Testis (tissue), 3 donors: ENCODE data around the gene LRRC45. TPM values are rescaled to one million over a fixed set of nuclear protein-coding genes. Genes with fewer than 3 reads are reported as not detected.

ENCODE experiments used
- DNase-seq: peaks from one replicate; pipeline ENCODE4 v3.0.0-alpha.2; 2019
- H3K27ac ChIP-seq, 2 donors: fragments of 200-600 bp; sonication (generic); one replicate each; pipeline ENCODE4 v1.5.1; 2019
- H3K27me3 ChIP-seq: fragments of 200-600 bp; sonication (generic); one replicate; pipeline ENCODE4 v1.5.1; 2019
- H3K36me3 ChIP-seq: fragments of 200-600 bp; sonication (generic); one replicate; pipeline ENCODE4 v1.5.1; 2017; ENCODE audit warnings: low read depth; ENCODE audit errors: missing control alignments
- H3K4me1 ChIP-seq: fragments of 200-600 bp; sonication (generic); one replicate; pipeline ENCODE4 v1.5.1; 2019
- H3K4me3 ChIP-seq, 2 donors: fragments of 200-600 bp; sonication (generic); one replicate each; pipeline ENCODE4 v1.5.1; 2017 to 2019
- H3K9me3 ChIP-seq: fragments of 200-600 bp; sonication (generic); one replicate; pipeline ENCODE4 v1.5.1; 2017
- POLR2A ChIP-seq: fragments of 450-650 bp; IDR thresholded peaks from one replicate; pipeline ENCODE4 v1.6.1; 2017; ENCODE audit warnings: antibody characterized with exemption, mild to moderate bottlenecking, moderate library complexity
- WGBS, 2 donors: methylation state at CpG; one replicate each; pipeline ENCODE4 v1.1.5; 2018; 5-methylcytosine and 5-hydroxymethylcytosine counted together
- intact Hi-C: fragments of 100-400 bp; cut with DNase I; formaldehyde crosslinking; loops from one replicate; pipeline ENCODE4 v1.15.1; 2023; ENCODE audit warnings: low total_unique reads
- polyA plus RNA-seq: library from polyadenylated mRNA; stranded (reverse); fragments of 350-450 nt; fragmentation: Illumina TruSeq; extraction: RNeasy Lipid Tissue Mini Kit (QIAGEN cat#74804); gene quantifications from one replicate; pipeline ENCODE4 v1.2.3, GENCODE V29; 2014; ENCODE audit warnings: low read depth, low replicate concordance; ENCODE audit not compliant: insufficient read depth
- total RNA-seq, 2 donors: library from RNA; depleted of rRNA; stranded (reverse); fragments of >200 nt; gene quantifications; one replicate each; pipeline ENCODE4 v1.2.3, GENCODE V29; 2016
- TF ChIP-seq, protein P1 (sequence below), 3 experiments: fragments of 450-650 bp in 2 of 3; fragments of 200-600 bp in 1 of 3; sonication (generic) in 1 of 3; IDR thresholded peaks; one replicate each; pipeline ENCODE4 v1.5.1; 2016 to 2019; ENCODE audit warnings: antibody characterized with exemption in 3 of 3, mild to moderate bottlenecking in 2 of 3, moderate library complexity in 1 of 3

LRRC45 gene
- total and polyA plus RNA-seq, 3 donors from 2014 or later = 5.7 to 12.8 (median 10.7) TPM

GRCh38 chr17:82034371-82035011 lies 11.4 kb downstream of the LRRC45 start:
- intact Hi-C loops = loop anchor here (10.0 kb wide), 1 partner anchor 120 kb away; no protein-coding TSS in a partner anchor
- Histone ChIP-seq H3K4me3 (no peak overlapping the region), H3K9me3 (no peaks in the 10 kb centered on the region), H3K4me1 (peaks cover 43% of the 10 kb centered on the region), H3K27me3 (no peaks in the 10 kb centered on the region), H3K27ac (no peak overlapping the region), H3K36me3 (no peaks in the 10 kb centered on the region)
- no peak for TF ChIP-seq POLR2A
- TF ChIP-seq, protein P1, sequence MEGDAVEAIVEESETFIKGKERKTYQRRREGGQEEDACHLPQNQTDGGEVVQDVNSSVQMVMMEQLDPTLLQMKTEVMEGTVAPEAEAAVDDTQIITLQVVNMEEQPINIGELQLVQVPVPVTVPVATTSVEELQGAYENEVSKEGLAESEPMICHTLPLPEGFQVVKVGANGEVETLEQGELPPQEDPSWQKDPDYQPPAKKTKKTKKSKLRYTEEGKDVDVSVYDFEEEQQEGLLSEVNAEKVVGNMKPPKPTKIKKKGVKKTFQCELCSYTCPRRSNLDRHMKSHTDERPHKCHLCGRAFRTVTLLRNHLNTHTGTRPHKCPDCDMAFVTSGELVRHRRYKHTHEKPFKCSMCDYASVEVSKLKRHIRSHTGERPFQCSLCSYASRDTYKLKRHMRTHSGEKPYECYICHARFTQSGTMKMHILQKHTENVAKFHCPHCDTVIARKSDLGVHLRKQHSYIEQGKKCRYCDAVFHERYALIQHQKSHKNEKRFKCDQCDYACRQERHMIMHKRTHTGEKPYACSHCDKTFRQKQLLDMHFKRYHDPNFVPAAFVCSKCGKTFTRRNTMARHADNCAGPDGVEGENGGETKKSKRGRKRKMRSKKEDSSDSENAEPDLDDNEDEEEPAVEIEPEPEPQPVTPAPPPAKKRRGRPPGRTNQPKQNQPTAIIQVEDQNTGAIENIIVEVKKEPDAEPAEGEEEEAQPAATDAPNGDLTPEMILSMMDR (IDR thresholded peaks at IDR 0.05) = no peak
- 78 to 86% methylated on average over 20 to 23 of the region's 23 CpGs for WGBS, 2 donors
- no peak for DNase-seq

DNA sequence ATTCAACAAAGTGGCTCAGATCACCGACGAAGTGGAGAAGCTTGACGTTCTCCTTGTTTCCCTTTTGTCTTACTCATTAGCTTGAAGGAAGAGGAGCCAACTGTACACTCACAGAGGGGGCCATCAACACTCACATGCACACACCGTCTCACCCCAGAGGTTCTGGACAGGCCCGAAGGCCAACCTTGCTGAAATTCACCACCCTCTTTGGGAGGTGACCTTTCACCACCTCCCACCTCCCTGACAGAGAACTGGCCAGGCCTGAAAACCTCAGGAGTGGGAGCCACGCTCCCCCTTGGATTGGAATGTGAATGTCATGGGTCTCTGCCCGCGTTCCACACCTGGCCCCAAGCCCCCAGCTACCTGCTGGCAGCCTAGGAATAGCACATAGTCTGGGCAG lies 12.4 kb downstream of the LRRC45 start:
- 88 to 95% methylated on average over 8 of the region's 8 CpGs for WGBS, 2 donors
- no peaks in the 10 kb centered on the region for H3K9me3 ChIP-seq
- intact Hi-C loops = loop anchor here (10.0 kb wide), 1 partner anchor 119 kb away; no protein-coding TSS in a partner anchor

GRCh38 chr17:82035956-82036633 lies 13.0 kb downstream of the LRRC45 start:
- no peaks in the 10 kb centered on the region for H3K27me3 ChIP-seq
- H3K27ac ChIP-seq = peak overlapping the region in 1 of 2 donors; percentile 97
- H3K4me1 ChIP-seq = peaks cover 34% of the 10 kb centered on the region
- DNase-seq = no peak
- TF ChIP-seq POLR2A = no peak
- TF ChIP-seq, protein P1 (IDR thresholded peaks at IDR 0.05) = no peak
- H3K9me3 ChIP-seq = no peaks in the 10 kb centered on the region
- intact Hi-C loops = loop anchor here (10.0 kb wide), 1 partner anchor 119 kb away; no protein-coding TSS in a partner anchor
- H3K4me3 ChIP-seq = no peak overlapping the region
- 84 to 91% methylated on average over 10 to 20 of the region's 20 CpGs for WGBS, 2 donors
- H3K36me3 ChIP-seq = no peaks in the 10 kb centered on the region

More for the DNA sequence above, 12.4 kb downstream of the LRRC45 start:
- no peak for DNase-seq
- TF ChIP-seq POLR2A = no peak
- TF ChIP-seq, protein P1 (IDR thresholded peaks at IDR 0.05) = no peak
- Histone ChIP-seq H3K4me3 (no peak overlapping the region), H3K27me3 (no peaks in the 10 kb centered on the region), H3K36me3 (no peaks in the 10 kb centered on the region), H3K27ac (no peak overlapping the region), H3K4me1 (peaks cover 39% of the 10 kb centered on the region)

- Histone ChIP-seq H3K4me1 (peaks cover 34% of the 10 kb centered on the region), H3K4me3 (peak overlapping the region; percentile 63 to 73), H3K27me3 (no peaks in the 10 kb centered on the region), H3K9me3 (no peaks in the 10 kb centered on the region), H3K36me3 (no peaks in the 10 kb centered on the region), H3K27ac (peak overlapping the region; percentile 89 to 97)
- TF ChIP-seq, protein P1 (IDR thresholded peaks at IDR 0.05) = no peak
- TF ChIP-seq POLR2A = no peak
- intact Hi-C loops = loop anchor here (10.0 kb wide), 1 partner anchor 118 kb away; no protein-coding TSS in a partner anchor
- 43 to 49% methylated on average over 9 to 23 of the region's 23 CpGs for WGBS, 2 donors
- no peak for DNase-seq
Observed at GRCh38 chr17:82036634-82037091, 13.6 kb downstream of the LRRC45 start.
